HEK293 (cell line): ENCODE data around the gene TLE5.
A peak's percentile ranks its signal among the peaks of the same experiment; 100 is the strongest.

ENCODE experiments used
- CTCF ChIA-PET: fragments of 350-600 bp; formaldehyde crosslinking; extraction: SDS; loops from one replicate; lab custom pipeline; 2021; ENCODE audit warnings: antibody characterized with exemption; lab: Yijun Ruan, JAX
- POLR2A ChIA-PET: fragments of 300-600 bp; formaldehyde crosslinking; extraction: SDS; loops from one replicate; lab custom pipeline; 2020; ENCODE audit warnings: antibody characterized with exemption, inconsistent platforms; lab: Yijun Ruan, JAX
- H3K27ac ChIP-seq: fragments of 200-500 bp; sonication (Bioruptor generic); 2 replicates; pipeline ENCODE4 v1.5.1; 2014; ENCODE audit warnings: low read depth, low read length, control low read depth, inconsistent platforms; ENCODE audit errors: extremely low read depth
- H3K36me3 ChIP-seq, 2 experiments: fragments of 200-500 bp in 1 of 2; sonication (Bioruptor generic) in 1 of 2; 1 replicate in 1 of 2; 2 replicates in 1 of 2; pipeline ENCODE4 v1.5.1; 2014 to 2017; ENCODE audit warnings: inconsistent platforms in 2 of 2, low read length in 2 of 2; ENCODE audit not compliant: control insufficient read depth in 2 of 2, insufficient read depth in 1 of 2
- H3K4me1 ChIP-seq: fragments of 200-500 bp; sonication (Bioruptor generic); 2 replicates; pipeline ENCODE4 v1.5.1; 2014; ENCODE audit warnings: mild to moderate bottlenecking, low read length, inconsistent platforms; ENCODE audit not compliant: control insufficient read depth, insufficient read depth
- H3K4me3 ChIP-seq: 2 replicates; pipeline ENCODE4 v1.5.1; 2011; ENCODE audit warnings: low read depth, mild to moderate bottlenecking, control low read depth, low read length, moderate library complexity
- H3K9me3 ChIP-seq: fragments of 200-500 bp; sonication (Bioruptor generic); 2 replicates; pipeline ENCODE4 v1.5.1; 2014; ENCODE audit warnings: low read depth, low read length, inconsistent platforms; ENCODE audit not compliant: control insufficient read depth, insufficient read depth
- BCL11A ChIP-seq: fragments of 450-650 bp; formaldehyde crosslinking; IDR thresholded peaks from 2 replicates; pipeline ENCODE4 v1.5.1; 2016; ENCODE audit warnings: low read depth, missing biosample characterization, missing genetic modification characterization
- ELK4 ChIP-seq: IDR thresholded peaks from 2 replicates; pipeline ENCODE4 v1.6.1; 2011; ENCODE audit warnings: mild to moderate bottlenecking, low read depth, low read length, borderline replicate concordance
- GFI1B ChIP-seq: fragments of 450-650 bp; formaldehyde crosslinking; IDR thresholded peaks from 2 replicates; pipeline ENCODE4 v1.5.1; 2016; ENCODE audit warnings: missing biosample characterization, missing genetic modification characterization
- INSM2 ChIP-seq: fragments of 450-650 bp; formaldehyde crosslinking; IDR thresholded peaks from 2 replicates; pipeline ENCODE4 v1.5.1; 2016; ENCODE audit warnings: missing biosample characterization, missing genetic modification characterization
- KLF9 ChIP-seq: fragments of 450-650 bp; formaldehyde crosslinking; IDR thresholded peaks from 2 replicates; pipeline ENCODE4 v1.5.1; 2016; ENCODE audit warnings: missing biosample characterization, missing genetic modification characterization, low read depth
- SALL2 ChIP-seq: fragments of 450-650 bp; formaldehyde crosslinking; IDR thresholded peaks from 2 replicates; pipeline ENCODE4 v1.5.0; 2017; ENCODE audit warnings: missing biosample characterization, mild to moderate bottlenecking, missing genetic modification characterization, borderline replicate concordance
- WT1 ChIP-seq: fragments of 450-650 bp; formaldehyde crosslinking; IDR thresholded peaks from 2 replicates; pipeline ENCODE4 v1.5.1; 2016; ENCODE audit warnings: missing biosample characterization, missing genetic modification characterization
- ZBTB10 ChIP-seq: fragments of 450-650 bp; formaldehyde crosslinking; IDR thresholded peaks from 2 replicates; pipeline ENCODE4 v1.5.1; 2016; ENCODE audit warnings: missing biosample characterization, missing genetic modification characterization
- ZFP69B ChIP-seq: fragments of 450-650 bp; formaldehyde crosslinking; IDR thresholded peaks from 2 replicates; pipeline ENCODE4 v1.5.1; 2016; ENCODE audit warnings: missing biosample characterization, missing genetic modification characterization
- ZNF121 ChIP-seq: fragments of 450-650 bp; formaldehyde crosslinking; IDR thresholded peaks from 2 replicates; pipeline ENCODE4 v1.5.1; 2016; ENCODE audit warnings: missing biosample characterization, missing genetic modification characterization
- ZNF2 ChIP-seq: fragments of 450-650 bp; formaldehyde crosslinking; IDR thresholded peaks from 2 replicates; pipeline ENCODE4 v1.5.1; 2016; ENCODE audit warnings: missing biosample characterization, missing genetic modification characterization
- ZNF248 ChIP-seq: fragments of 450-650 bp; formaldehyde crosslinking; IDR thresholded peaks from 2 replicates; pipeline ENCODE4 v1.5.1; 2017; ENCODE audit warnings: missing biosample characterization, missing genetic modification characterization
- ZNF416 ChIP-seq: fragments of 450-650 bp; formaldehyde crosslinking; IDR thresholded peaks from 2 replicates; pipeline ENCODE4 v1.5.1; 2016; ENCODE audit warnings: missing biosample characterization, missing genetic modification characterization
- ZNF521 ChIP-seq: fragments of 450-650 bp; formaldehyde crosslinking; IDR thresholded peaks from 2 replicates; pipeline ENCODE4 v1.5.1; 2017; ENCODE audit warnings: missing biosample characterization, mild to moderate bottlenecking, missing genetic modification characterization
- ZNF621 ChIP-seq: fragments of 450-650 bp; formaldehyde crosslinking; IDR thresholded peaks from 2 replicates; pipeline ENCODE4 v1.5.1; 2017; ENCODE audit warnings: missing biosample characterization, missing genetic modification characterization
- ZNF624 ChIP-seq: fragments of 450-650 bp; formaldehyde crosslinking; IDR thresholded peaks from 2 replicates; pipeline ENCODE4 v1.5.1; 2017; ENCODE audit warnings: missing biosample characterization, missing genetic modification characterization
- ZNF707 ChIP-seq: fragments of 450-650 bp; formaldehyde crosslinking; IDR thresholded peaks from 2 replicates; pipeline ENCODE4 v1.5.1; 2016; ENCODE audit warnings: missing biosample characterization, missing genetic modification characterization
- ZNF830 ChIP-seq: fragments of 450-650 bp; IDR thresholded peaks from 2 replicates; pipeline ENCODE4 v1.5.0; 2018; ENCODE audit warnings: missing biosample characterization, missing genetic modification characterization, low read depth, mild to moderate bottlenecking, moderate library complexity
- ZSCAN4 ChIP-seq: fragments of 450-650 bp; formaldehyde crosslinking; IDR thresholded peaks from 2 replicates; pipeline ENCODE4 v1.5.1; 2017; ENCODE audit warnings: missing biosample characterization, missing genetic modification characterization

The TLE5 gene

GRCh38 chr19:3107658-3108057, 45.4 kb upstream of the TLE5 start:
- H3K9me3 ChIP-seq: no peaks in the 10 kb centered on the region
- no peak for TF ChIP-seq ZNF830 (tag by site-specific recombination)
- 0 out of 2 replicates have a peak, but pooled peaks have one; percentile 3 for TF ChIP-seq ZSCAN4 (tag by site-specific recombination)
- TF ChIP-seq, all 188 proteins: peak for 1
- Histone ChIP-seq H3K27ac (no peak overlapping the region), H3K36me3 (peaks cover 0 to 4% of the 10 kb centered on the region in 2 experiments; a peak in 2 of 3 replicates), H3K4me1 (no peaks in the 10 kb centered on the region), H3K4me3 (no peak overlapping the region)
- ChIA-PET POLR2A (interaction anchor here (0.6 kb wide), 1 partner anchor 144 kb away, joined by 5 read pairs; no protein-coding TSS in a partner anchor), CTCF (interaction anchor here (0.6 to 5.8 kb wide), 17 partner anchors 10 to 154 kb away, joined by 3 to 39 read pairs (median 5); no protein-coding TSS in a partner anchor)

GRCh38 chr19:3106509-3107141, 44.3 kb upstream of the TLE5 start:
- CTCF ChIA-PET: interaction anchor here (1.1 to 5.8 kb wide), 4 partner anchors 9 to 55 kb away, joined by 3 to 39 read pairs (median 4); no protein-coding TSS in a partner anchor
- no peaks in the 10 kb centered on the region for H3K4me1 ChIP-seq
- TF ChIP-seq GFI1B (tag by site-specific recombination): no peak
- no peak for TF ChIP-seq ELK4
- no peak for TF ChIP-seq WT1 (tag by site-specific recombination)
- no peak for TF ChIP-seq ZBTB10 (tag by site-specific recombination)
- no peak for TF ChIP-seq ZNF416 (tag by site-specific recombination)
- TF ChIP-seq, all 188 proteins: peak for 0
- Histone ChIP-seq H3K27ac (no peak overlapping the region), H3K36me3 (peaks cover 0 to 4% of the 10 kb centered on the region in 2 experiments; a peak in 2 of 3 replicates), H3K4me3 (no peak overlapping the region), H3K9me3 (no peaks in the 10 kb centered on the region)
- POLR2A ChIA-PET: no interaction called here

GRCh38 chr19:3105641-3106508, 43.6 kb upstream of the TLE5 start:
- H3K27ac ChIP-seq: no peak overlapping the region
- H3K4me1 ChIP-seq: no peaks in the 10 kb centered on the region
- TF ChIP-seq ZNF624 (tag by site-specific recombination) (no peak), KLF9 (tag by site-specific recombination) (no peak), ZNF248 (no peak), ZNF521 (no peak), ZFP69B (tag by site-specific recombination) (no peak), ZNF707 (tag by site-specific recombination) (no peak), INSM2 (tag by site-specific recombination) (no peak), ZNF2 (no peak), BCL11A (no peak), SALL2 (tag by site-specific recombination) (no peak), ZNF621 (no peak), ZNF121 (tag by site-specific recombination) (no peak)
- ChIA-PET POLR2A (no interaction called here), CTCF (interaction anchor here (0.6 to 5.8 kb wide), 6 partner anchors 10 to 110 kb away, joined by 3 to 39 read pairs (median 4); no protein-coding TSS in a partner anchor)
- H3K36me3 ChIP-seq: no peaks in the 10 kb centered on the region; a peak in 1 of 3 replicates
- H3K4me3 ChIP-seq: no peak overlapping the region
- H3K9me3 ChIP-seq: no peaks in the 10 kb centered on the region
